ENCODE results near the gene ADAM19.

DNA sequence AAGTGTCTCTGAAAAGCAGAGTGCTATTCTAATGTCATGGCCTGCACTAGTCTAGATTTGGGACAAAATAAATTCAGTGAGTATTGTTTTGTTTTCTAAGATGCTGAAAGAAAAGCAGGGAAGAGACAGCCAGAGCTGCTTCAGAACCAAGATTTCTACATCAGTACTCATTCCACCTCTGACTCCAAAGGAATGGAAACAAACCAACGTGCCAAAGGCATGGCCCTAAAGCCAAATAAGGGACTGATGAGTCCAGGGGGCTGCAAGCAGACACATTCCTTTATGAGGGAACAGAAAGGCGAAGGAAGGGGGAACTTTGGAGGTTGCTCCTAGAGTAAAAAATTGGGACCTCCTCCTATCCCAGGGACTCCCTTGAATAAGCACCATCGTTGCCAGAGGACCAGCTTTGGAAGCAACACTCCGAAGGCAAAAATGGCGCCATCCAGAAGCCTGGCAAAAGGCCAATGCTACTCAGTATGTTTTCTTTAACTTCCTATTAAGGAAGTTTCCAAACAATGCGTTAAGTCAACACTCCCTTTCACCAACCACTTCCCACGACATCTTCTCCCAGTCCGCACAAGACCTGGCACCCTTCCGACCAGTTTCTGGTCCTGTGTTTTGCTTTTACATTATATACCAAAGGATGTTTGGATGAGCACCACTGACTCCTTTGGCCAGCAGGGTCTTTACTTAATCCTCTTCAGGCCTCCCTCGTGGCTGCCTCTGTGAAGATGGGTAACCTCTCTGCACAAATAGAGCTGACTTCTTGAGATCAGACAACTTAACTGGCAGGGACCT is 31.6 kb downstream of the ADAM19 start:
- TF ChIP-seq POLR2AphosphoS5 (IDR thresholded peaks at IDR 0.05; ENCODE audit: low read depth, low read length): no peak
- no peak for TF ChIP-seq SPI1 (IDR thresholded peaks at IDR 0.05; ENCODE audit: low read depth, low read length)

All from GM12891 (cell line).